C4-2B (cell line): ENCODE data around the gene PPARA.

Experiments
- ZFX ChIP-seq: fragments of 450-650 bp; IDR thresholded peaks from 2 replicates; pipeline ENCODE4 v1.6.1; 2017
- TF ChIP-seq, protein P1 (sequence below): fragments of 450-650 bp; conservative IDR thresholded peaks from 2 replicates; pipeline ENCODE4 v1.5.1; 2017; ENCODE audit warnings: mild to moderate bottlenecking

GRCh38 chr22:46240073-46240472 lies 89.7 kb downstream of the PPARA start:
- TF ChIP-seq, protein P1, sequence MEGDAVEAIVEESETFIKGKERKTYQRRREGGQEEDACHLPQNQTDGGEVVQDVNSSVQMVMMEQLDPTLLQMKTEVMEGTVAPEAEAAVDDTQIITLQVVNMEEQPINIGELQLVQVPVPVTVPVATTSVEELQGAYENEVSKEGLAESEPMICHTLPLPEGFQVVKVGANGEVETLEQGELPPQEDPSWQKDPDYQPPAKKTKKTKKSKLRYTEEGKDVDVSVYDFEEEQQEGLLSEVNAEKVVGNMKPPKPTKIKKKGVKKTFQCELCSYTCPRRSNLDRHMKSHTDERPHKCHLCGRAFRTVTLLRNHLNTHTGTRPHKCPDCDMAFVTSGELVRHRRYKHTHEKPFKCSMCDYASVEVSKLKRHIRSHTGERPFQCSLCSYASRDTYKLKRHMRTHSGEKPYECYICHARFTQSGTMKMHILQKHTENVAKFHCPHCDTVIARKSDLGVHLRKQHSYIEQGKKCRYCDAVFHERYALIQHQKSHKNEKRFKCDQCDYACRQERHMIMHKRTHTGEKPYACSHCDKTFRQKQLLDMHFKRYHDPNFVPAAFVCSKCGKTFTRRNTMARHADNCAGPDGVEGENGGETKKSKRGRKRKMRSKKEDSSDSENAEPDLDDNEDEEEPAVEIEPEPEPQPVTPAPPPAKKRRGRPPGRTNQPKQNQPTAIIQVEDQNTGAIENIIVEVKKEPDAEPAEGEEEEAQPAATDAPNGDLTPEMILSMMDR, result no peak
- no peak for TF ChIP-seq ZFX
